Adipocyte (in vitro differentiated cells): ENCODE measurements around the gene RPL3.
A peak's percentile ranks its signal among the peaks of the same experiment; 100 is the strongest.

Experiments used
- DNase-seq: peaks from one replicate; pipeline ENCODE4 v3.0.0-alpha.2; 2015; ENCODE audit warnings: low read depth
- H3K27me3 ChIP-seq: replicated peaks from 2 replicates; pipeline ENCODE4 v1.7.0; 2013; ENCODE audit warnings: mild to moderate bottlenecking, low read length, moderate library complexity; ENCODE audit not compliant: control insufficient read depth, insufficient read depth
- H3K36me3 ChIP-seq: 2 replicates; pipeline ENCODE4 v1.7.0; 2013; ENCODE audit warnings: low read length, mild to moderate bottlenecking, moderate library complexity; ENCODE audit not compliant: control insufficient read depth, insufficient read depth, severe bottlenecking
- H3K4me1 ChIP-seq: 2 replicates; pipeline ENCODE4 v1.7.0; 2013; ENCODE audit warnings: mild to moderate bottlenecking, low read length, moderate library complexity; ENCODE audit not compliant: control insufficient read depth, insufficient read depth
- H3K4me3 ChIP-seq: 2 replicates; pipeline ENCODE4 v1.7.0; 2013; ENCODE audit warnings: mild to moderate bottlenecking, low read length, moderate library complexity
- H3K9ac ChIP-seq: 2 replicates; pipeline ENCODE4 v1.7.0; 2013; ENCODE audit warnings: mild to moderate bottlenecking, low read length, moderate library complexity
- H3K9me3 ChIP-seq: 2 replicates; pipeline ENCODE4 v1.7.0; 2013; ENCODE audit warnings: mild to moderate bottlenecking, low read length, moderate library complexity; ENCODE audit not compliant: control insufficient read depth

The RPL3 gene

DNA sequence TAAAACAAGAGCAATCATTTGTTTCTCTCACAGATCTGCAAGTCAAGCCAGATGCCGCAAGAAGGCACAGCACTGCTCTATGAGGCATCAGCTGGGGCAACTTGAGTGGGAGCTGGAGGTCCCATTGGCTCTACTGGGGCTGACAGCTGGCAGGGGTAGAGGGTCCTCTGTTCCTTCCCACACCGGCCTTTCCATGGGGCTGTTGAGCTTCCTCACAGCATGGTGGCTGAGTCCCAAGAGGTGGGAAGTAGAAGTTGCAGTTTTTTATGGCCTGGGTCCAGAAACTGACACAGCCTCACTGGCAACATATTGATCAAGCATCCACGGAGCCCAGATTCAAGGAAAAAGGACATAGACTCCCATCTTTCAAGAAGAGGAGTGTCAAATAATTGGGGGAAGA, 34.4 kb downstream of the RPL3 start:
- Histone ChIP-seq H3K36me3 (no peaks in the 10 kb centered on the region), H3K27me3 (no peaks in the 10 kb centered on the region), H3K4me1 (peaks cover 6% of the 10 kb centered on the region), H3K9me3 (peaks cover 10% of the 10 kb centered on the region), H3K9ac (no peak overlapping the region), H3K4me3 (no peak overlapping the region)
- DNase-seq, result no peak

GRCh38 chr22:39284142-39284980, 35.1 kb downstream of the RPL3 start:
- H3K4me1 ChIP-seq, result peaks cover 6% of the 10 kb centered on the region
- DNase-seq, result no peak
- H3K4me3 ChIP-seq, result no peak overlapping the region
- H3K36me3 ChIP-seq, result no peaks in the 10 kb centered on the region
- no peaks in the 10 kb centered on the region for H3K27me3 ChIP-seq
- H3K9ac ChIP-seq, result no peak overlapping the region
- H3K9me3 ChIP-seq, result peaks cover 10% of the 10 kb centered on the region

DNA sequence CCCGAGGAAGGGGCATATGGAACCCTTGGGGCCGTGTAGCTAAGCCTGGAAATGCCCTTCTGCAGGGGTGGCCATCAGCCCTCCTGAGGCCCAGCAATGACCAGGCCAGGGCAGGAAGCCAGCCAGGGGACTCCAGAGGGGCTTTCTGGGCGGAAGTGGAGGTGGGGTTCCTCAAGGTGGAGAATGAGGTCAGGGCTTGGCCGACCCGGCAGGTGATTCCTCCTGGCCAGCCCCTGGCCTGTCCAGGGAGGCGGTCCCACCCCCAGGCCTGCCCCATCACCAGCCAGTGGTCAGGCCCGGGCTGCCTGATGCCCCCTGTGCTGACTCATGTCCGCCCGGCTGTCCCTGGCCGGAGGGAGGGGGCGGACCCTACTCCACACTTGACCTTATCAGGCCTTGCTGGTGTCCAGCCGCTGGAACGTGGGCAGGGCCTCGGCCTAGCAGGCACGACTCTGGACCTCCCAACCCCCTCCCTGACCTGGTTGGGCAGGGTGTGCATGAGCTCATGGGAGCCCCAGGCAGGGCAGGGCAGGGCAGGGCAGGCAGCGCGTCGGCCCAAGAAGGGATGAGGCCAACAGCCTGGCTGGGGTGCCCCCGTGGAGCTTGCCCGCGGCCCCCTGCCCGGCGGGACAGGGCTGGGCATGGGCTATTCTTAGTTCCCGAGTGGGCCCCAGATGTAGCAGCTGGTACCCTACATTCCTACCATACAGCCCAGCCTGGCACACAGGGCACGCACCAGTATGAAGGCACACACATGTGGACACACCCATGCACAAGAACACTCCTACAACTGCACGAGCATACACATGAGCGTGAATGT, 35.9 kb downstream of the RPL3 start:
- Histone ChIP-seq H3K9me3 (peaks cover 10% of the 10 kb centered on the region), H3K4me3 (no peak overlapping the region), H3K27me3 (no peaks in the 10 kb centered on the region), H3K36me3 (no peaks in the 10 kb centered on the region), H3K9ac (no peak overlapping the region), H3K4me1 (peaks cover 6% of the 10 kb centered on the region)
- no peak for DNase-seq

DNA sequence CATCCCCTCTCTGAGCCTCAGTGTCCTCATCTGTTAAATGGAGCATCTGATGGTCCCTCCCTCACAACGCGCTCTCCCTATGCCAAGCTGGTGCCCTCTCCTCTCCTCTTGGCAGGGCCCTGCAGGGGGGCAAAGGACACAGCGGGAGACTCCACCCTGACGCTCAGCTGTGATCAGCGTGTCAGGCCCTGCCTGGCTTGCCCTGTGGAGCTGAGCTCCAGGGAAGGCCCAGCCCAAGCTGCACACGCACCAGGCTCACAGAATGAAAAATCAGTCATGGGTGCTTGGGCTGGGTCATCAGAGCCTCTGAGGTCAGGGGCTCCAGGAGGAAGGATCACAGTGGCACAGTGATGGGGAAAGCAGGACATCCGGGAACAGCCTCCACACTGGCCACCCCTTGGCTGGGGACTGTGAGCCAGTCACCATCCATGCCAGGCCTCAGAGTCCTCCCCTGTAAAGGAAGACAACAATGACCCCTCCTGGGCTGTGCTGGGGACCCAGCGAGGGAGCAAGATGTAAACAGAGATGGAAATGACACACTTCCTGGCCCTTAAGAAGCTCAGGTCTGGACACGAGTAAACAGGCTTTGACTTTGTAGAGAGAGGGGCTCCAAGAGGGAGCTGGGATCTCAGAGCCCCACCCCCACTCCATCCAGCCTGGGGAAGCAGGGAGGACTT, 36.6 kb downstream of the RPL3 start:
- Histone ChIP-seq H3K27me3 (no peaks in the 10 kb centered on the region), H3K9me3 (peaks cover 10% of the 10 kb centered on the region), H3K36me3 (no peaks in the 10 kb centered on the region), H3K4me3 (no peak overlapping the region), H3K4me1 (peaks cover 13% of the 10 kb centered on the region), H3K9ac (no peak overlapping the region)
- no peak for DNase-seq

- no peaks in the 10 kb centered on the region for H3K36me3 ChIP-seq
- H3K9ac ChIP-seq, result no peak overlapping the region
- peaks cover 11% of the 10 kb centered on the region for H3K4me1 ChIP-seq
- no peak for DNase-seq
- H3K4me3 ChIP-seq, result no peak overlapping the region
- peaks cover 16% of the 10 kb centered on the region for H3K9me3 ChIP-seq
- H3K27me3 ChIP-seq, result no peaks in the 10 kb centered on the region
These were observed 38.3 kb downstream of the RPL3 start for GRCh38 chr22:39281126-39281525.

- H3K9me3 ChIP-seq, result peaks cover 14% of the 10 kb centered on the region
- no peak for DNase-seq
- H3K4me3 ChIP-seq, result no peak overlapping the region
- no peaks in the 10 kb centered on the region for H3K36me3 ChIP-seq
- peaks cover 11% of the 10 kb centered on the region for H3K4me1 ChIP-seq
- H3K9ac ChIP-seq, result no peak overlapping the region
- H3K27me3 ChIP-seq, result no peaks in the 10 kb centered on the region
These were observed 39.2 kb downstream of the RPL3 start for GRCh38 chr22:39280250-39280649.

GRCh38 chr22:39279170-39279850, 40.1 kb downstream of the RPL3 start:
- H3K9ac ChIP-seq, result no peak overlapping the region
- peaks cover 11% of the 10 kb centered on the region for H3K4me1 ChIP-seq
- DNase-seq, result no peak
- H3K9me3 ChIP-seq, result peaks cover 6% of the 10 kb centered on the region
- no peak overlapping the region for H3K4me3 ChIP-seq
- no peaks in the 10 kb centered on the region for H3K36me3 ChIP-seq
- no peaks in the 10 kb centered on the region for H3K27me3 ChIP-seq

DNA sequence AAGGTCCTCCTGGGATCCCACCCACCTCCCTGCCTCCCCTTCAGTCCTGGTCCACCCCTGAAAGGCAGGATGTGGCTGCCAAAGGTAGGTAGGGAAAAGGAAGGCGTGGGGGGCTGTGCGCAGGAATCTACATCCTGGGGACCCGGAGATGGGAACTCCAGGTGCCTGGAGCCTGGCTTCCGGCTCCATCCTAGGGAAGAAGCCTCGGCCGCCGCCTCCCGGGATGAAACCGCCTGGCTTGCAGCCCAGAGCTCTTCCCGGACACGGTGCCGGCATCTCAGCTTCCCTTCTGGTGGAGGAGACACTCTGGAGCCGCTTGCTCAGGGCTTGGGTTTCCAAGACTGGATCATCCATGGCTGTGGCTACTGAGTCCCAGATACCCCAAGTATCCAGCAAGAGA, 41.4 kb downstream of the RPL3 start:
- H3K4me3 ChIP-seq, result no peak overlapping the region
- no peaks in the 10 kb centered on the region for H3K27me3 ChIP-seq
- DNase-seq, result no peak
- peaks cover 6% of the 10 kb centered on the region for H3K9me3 ChIP-seq
- H3K9ac ChIP-seq, result peak overlapping the region; percentile 25
- H3K36me3 ChIP-seq, result no peaks in the 10 kb centered on the region
- H3K4me1 ChIP-seq, result peaks cover 11% of the 10 kb centered on the region

GRCh38 chr22:39277142-39277607, 42.2 kb downstream of the RPL3 start:
- Histone ChIP-seq H3K36me3 (no peaks in the 10 kb centered on the region), H3K9me3 (peaks cover 6% of the 10 kb centered on the region), H3K4me1 (peaks cover 11% of the 10 kb centered on the region), H3K4me3 (no peak overlapping the region), H3K27me3 (no peaks in the 10 kb centered on the region), H3K9ac (no peak overlapping the region)
- DNase-seq, result peak; percentile 85

DNA sequence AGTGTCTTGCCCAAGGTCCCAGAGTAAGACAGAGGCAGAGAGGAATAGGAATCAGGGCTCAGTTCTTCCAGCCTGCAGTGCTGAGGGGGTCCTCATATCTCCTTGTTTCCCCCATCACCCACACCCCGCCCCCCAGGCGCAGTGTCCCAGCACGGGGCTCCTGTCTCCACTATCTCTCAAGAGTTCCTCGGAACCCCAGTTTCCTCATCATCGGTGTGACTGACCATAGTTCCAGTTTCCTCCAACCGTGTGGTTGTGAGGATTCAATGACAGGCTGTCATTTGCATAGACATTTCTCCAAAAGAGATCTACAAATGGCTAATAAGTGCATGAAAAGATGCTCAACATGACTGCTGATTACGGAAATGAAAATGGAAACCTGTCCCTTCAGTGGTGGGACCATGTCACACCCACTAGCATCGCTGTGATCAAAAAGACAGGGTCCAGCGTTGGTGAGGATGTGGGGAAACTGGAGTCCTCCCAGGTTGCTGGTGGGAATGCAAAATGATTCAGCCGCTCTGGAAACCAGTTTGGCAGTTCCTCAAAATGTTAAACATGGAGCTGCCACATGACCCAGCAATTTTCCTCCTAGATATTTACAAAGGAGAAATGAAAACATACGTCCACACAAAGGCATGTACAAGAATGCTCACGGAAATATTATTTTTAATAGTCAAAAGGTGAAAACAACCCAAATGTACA, 42.8 kb downstream of the RPL3 start:
- no peaks in the 10 kb centered on the region for H3K27me3 ChIP-seq

More for the DNA sequence above, 42.8 kb downstream of the RPL3 start:
- DNase-seq, result no peak
- Histone ChIP-seq H3K4me3 (no peak overlapping the region), H3K36me3 (no peaks in the 10 kb centered on the region), H3K9me3 (peaks cover 6% of the 10 kb centered on the region), H3K4me1 (peaks cover 11% of the 10 kb centered on the region), H3K9ac (no peak overlapping the region)
